HG03520 (cell line): ENCODE data around the gene PRSS53.

Experiments used
- ATAC-seq: cut with Tn5 transposase; IDR thresholded peaks from one replicate; pipeline ENCODE4 v1.9.1; 2021; ENCODE audit warnings: mild to moderate bottlenecking, moderate library complexity; ENCODE audit not compliant: unreplicated experiment

The PRSS53 gene

GRCh38 chr16:31099860-31100638, 11.3 kb upstream of the PRSS53 start:
- no peak for ATAC-seq

GRCh38 chr16:31094424-31095120, 5.8 kb upstream of the PRSS53 start, which contains the start of gene VKORC1:
Gene VKORC1, minus strand, starts transcription at chr16:31094797. Its CDS starts 68 bp downstream, at chr16:31094729.
- ATAC-seq: peak; percentile 80

DNA sequence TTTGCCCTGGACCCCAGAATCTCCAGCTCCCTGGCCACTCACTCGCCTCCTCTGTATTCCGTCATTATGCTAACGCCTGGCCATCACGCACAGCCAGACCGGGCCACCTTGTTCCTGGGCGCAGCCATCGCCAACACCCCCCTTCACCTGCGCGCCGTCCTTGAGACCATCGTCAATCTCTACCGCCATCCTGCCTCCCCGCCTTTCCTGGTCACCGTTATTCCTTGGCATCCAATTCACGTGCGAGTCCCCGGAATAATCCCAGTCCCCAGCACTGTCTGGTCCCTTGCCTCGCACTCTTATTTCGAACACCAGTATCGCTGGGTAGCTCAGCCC, 5.3 kb upstream of the PRSS53 start:
- ATAC-seq: no peak

DNA sequence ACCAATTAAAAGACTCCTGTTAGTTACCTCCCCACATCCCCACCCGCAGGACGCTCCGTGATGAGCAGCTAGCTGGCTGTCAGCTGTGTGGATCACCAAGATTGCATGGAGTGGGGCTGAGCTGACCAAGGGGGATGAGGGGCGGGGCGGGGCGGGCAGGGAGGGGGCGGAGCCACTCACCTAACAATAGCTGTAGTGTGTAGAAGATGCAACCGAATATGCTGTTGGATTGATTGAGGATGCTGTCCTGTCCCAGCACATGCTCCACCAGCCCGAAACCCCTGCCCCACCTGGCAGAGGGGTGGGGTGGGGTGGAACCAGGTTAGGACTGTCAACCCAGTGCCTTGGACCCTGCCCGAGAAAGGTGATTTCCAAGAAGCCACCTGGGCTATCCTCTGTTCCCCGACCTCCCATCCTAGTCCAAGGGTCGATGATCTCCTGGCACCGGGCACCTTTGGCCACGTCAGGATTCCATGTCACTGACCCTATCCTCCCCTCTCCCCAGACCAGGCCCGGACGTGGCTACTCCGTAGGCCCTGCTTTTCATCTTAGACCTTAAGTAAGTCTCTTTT, 4.5 kb upstream of the PRSS53 start:
- no peak for ATAC-seq

DNA sequence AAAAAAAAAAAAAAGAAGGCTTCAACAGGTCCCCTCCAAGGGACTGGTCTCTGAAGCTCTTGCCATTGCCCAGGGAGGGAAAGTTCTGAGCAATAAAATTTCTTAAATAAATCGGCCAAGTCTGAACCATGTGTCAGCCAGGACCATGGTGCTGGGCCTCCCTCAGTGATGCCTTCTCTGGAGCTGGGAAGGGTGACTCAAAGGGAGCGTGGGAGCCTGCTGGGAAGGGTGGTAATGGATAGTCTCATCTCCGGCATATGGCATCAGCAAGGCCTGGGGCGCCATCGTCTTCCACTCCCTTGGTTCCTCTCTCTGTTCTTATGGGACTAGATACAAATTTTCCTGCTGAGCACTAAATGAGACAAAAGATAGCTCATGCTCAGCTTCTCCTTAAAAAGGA, 3.6 kb upstream of the PRSS53 start:
- ATAC-seq: no peak

- ATAC-seq: no peak
Observed at GRCh38 chr16:31090540-31090939, 1.8 kb upstream of the PRSS53 start.

DNA sequence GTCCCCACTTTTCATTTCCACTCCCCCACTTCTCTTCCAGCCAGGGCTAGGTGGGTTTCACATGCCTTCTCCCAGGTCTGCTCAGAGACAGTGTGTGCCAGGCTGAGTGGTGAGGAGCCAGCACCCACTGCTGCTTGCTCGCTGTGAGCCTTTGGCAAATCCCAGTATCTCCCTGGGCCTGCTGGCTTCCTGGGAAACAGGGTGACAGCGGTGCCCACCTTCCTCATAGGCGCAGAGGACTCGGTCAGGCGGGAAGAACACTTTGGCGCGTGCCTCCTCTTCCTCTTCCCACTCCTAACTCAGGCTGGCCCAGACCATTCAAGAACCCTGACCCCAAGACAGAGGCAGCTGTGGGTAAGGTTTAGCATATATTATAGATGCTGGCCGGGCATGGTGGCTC, 456 bp upstream of the PRSS53 start:
- ATAC-seq: no peak

GRCh38 chr16:31087971-31088370, 772 bp downstream of the PRSS53 start:
- no peak for ATAC-seq

GRCh38 chr16:31087481-31087880, 1.3 kb downstream of the PRSS53 start:
- ATAC-seq: no peak

DNA sequence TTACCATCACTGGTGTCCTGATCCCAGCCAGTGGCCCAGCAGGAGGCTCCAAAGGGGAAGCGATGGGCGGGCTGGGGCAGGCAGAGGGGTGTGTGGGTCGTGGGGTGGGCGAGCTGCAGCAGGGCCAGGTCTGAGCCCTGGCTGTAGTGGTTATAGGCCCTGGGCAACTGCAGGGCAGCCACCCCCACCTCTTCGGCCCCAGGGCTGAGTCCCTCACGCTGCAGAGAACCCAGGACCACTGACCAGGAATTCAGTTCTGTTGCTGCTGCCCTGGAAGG, 2.2 kb downstream of the PRSS53 start:
- no peak for ATAC-seq

GRCh38 chr16:31085873-31086628, 2.7 kb downstream of the PRSS53 start:
- ATAC-seq: no peak

GRCh38 chr16:31085411-31085810, 3.3 kb downstream of the PRSS53 start:
- ATAC-seq: no peak

- no peak for ATAC-seq
Observed at GRCh38 chr16:31084584-31085302, 4.0 kb downstream of the PRSS53 start.

- ATAC-seq: no peak
Observed at GRCh38 chr16:31083981-31084380, 4.8 kb downstream of the PRSS53 start.

- no peak for ATAC-seq
Observed at GRCh38 chr16:31083556-31083955, 5.2 kb downstream of the PRSS53 start.

GRCh38 chr16:31083081-31083480, 5.7 kb downstream of the PRSS53 start:
- ATAC-seq: no peak

- no peak for ATAC-seq
Observed at GRCh38 chr16:31082368-31083045, 6.2 kb downstream of the PRSS53 start.

DNA sequence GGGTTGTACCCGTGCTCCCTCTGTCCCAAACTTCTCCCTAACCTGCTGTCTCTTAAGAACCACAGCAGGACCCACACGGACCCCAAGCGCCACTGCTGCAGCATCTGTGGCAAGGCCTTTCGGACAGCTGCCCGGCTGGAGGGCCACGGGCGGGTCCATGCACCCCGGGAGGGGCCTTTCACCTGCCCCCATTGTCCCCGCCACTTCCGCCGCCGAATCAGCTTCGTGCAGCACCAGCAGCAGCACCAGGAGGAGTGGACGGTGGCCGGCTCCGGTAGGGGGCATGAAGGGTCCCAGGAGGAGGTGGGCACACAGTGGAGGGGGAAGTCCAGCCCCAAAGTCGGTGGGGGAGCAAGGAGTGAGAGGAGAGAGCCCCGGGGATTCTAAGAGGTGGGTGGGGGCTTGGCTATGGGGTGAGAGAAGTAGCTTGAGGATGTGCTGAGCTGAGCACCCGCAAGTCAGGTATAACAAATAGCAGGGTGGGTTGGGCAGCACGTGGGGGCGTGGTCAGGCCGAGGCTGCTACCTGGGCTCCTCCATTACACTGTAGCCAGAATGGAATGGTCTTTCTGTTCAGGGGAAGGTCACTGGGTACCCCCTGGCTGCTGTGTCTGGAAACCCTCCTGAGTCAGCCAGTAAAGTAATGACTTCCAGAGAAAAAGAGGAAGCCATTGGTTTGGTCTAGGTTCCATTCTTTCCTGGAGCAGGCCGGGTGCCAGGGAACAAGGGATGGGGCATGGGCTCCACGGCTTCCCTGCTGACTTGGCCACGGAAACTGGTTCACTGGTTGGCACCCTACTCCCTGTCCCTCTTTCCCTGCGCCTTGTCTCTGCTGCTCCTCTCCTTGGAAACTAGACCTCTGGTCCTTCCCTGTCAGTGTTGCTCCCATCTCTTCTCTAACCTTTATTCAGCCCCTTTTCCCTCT, 7.1 kb downstream of the PRSS53 start:
- no peak for ATAC-seq

DNA sequence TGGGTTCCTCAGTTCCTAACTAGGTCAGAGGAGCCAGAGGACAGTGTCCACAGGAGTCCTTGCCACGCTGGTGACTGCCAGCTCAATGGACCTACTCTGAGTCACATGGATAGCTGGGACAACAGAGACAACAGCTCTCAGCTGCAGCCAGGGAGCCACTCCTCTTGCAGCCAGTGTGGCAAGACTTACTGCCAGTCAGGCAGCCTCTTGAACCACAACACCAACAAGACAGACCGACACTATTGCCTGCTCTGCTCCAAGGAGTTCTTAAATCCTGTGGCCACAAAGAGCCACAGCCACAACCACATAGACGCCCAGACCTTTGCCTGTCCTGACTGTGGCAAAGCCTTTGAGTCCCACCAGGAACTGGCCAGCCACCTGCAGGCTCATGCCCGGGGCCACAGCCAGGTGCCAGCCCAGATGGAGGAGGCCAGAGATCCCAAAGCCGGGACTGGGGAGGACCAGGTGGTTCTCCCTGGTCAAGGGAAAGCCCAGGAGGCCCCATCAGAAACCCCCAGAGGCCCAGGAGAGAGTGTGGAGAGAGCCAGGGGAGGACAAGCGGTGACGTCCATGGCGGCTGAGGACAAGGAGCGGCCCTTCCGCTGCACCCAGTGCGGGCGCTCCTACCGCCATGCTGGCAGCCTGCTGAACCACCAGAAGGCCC, 7.9 kb downstream of the PRSS53 start:
- no peak for ATAC-seq
